Right cardiac atrium (tissue), 5 donors: Measurements from ENCODE around the gene CRB2. TPM values are rescaled to one million over a fixed set of nuclear protein-coding genes. Genes with fewer than 3 reads are reported as not detected.

Experiments used
- ATAC-seq, 2 donors: fragments of 200-7000 bp; cut with Tn5 transposase; one replicate each; pipeline versions ENCODE4 v1.8.0 to v1.9.1; 2020; ENCODE audit warnings: moderate library complexity in 2 of 2, mild to moderate bottlenecking in 1 of 2
- DNase-seq, 3 donors: peaks; one replicate each; pipeline ENCODE4 v3.0.0-alpha.2; 2020
- H3K27ac ChIP-seq: one replicate; pipeline ENCODE4 v1.5.1; 2013; ENCODE audit warnings: mild to moderate bottlenecking, low read length, control low read depth, moderate library complexity
- H3K27me3 ChIP-seq: one replicate; pipeline ENCODE4 v1.6.1; 2013; ENCODE audit not compliant: control insufficient read depth, insufficient read depth
- H3K4me1 ChIP-seq: one replicate; pipeline ENCODE4 v1.6.1; 2013; ENCODE audit warnings: low read length; ENCODE audit not compliant: control insufficient read depth, insufficient read depth
- H3K4me3 ChIP-seq: one replicate; pipeline ENCODE4 v1.5.1; 2013; ENCODE audit warnings: low read length, control low read depth
- H3K9me3 ChIP-seq: one replicate; pipeline ENCODE4 v1.6.1; 2013; ENCODE audit warnings: low read length; ENCODE audit not compliant: control insufficient read depth
- WGBS: extraction: QIAGEN DNeasy Blood & Tissue Kit; methylation state at CpG from one replicate; pipeline ENCODE4 v1.1.7; 2013; 5-methylcytosine and 5-hydroxymethylcytosine counted together
- intact Hi-C, 4 donors: fragments of 100-400 bp; cut with DNase I; formaldehyde crosslinking; loops; one replicate each; pipeline versions ENCODE4 v1.11.0 to v1.14.0; 2022 to 2023
- polyA plus RNA-seq: library from polyadenylated mRNA; stranded (reverse); fragments of 200-250 nt; gene quantifications from one replicate; pipeline ENCODE4 v1.2.3, GENCODE V29; 2013
- total RNA-seq, 4 donors: library from RNA; stranded (reverse); fragmentation: NEBNext Ultra II Directional; extraction: Animal tissue kit (Norgen Biotek cat#: 25700); gene quantifications; one replicate each; pipeline ENCODE4 v1.2.1, GENCODE V29; 2021
- donor health status: healthy with polysubstance abuse.
- donor health status: DM: no; HTN: yes; CAD: no.
- donor health status: DM: no; HTN: no; CAD: no.
- donor health status: DM: no; HTN: yes; CAD: no; lungs with severe emphysema.
- donor health status: DM: yes; HTN: yes; CAD: no.

CRB2 gene
- total and polyA plus RNA-seq, 5 donors: 0.02 to 0.26 (median 0.16) TPM; not detected in 1

DNA sequence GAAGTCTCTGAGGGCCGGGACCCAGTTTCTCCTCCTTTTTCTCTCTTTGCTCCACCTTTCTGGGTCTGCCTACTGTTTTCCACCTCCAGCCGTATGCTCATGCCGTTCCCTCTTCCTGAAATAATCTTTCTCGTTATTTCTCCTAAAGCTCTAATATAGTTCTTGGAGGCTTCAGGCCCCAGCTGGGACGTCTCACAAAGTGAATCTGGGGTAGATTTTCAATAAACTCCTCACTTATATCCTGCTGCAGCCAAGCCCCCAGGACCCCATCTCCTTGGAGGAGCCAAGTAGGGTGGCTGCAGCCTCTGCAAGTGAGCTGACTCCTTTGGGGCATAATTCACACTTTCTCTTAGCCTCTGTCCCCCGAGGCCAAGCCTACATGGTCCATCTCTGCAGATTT lies 14.2 kb upstream of the CRB2 start:
- Histone ChIP-seq H3K4me3 (no peak overlapping the region), H3K4me1 (peaks cover 4% of the 10 kb centered on the region), H3K9me3 (no peaks in the 10 kb centered on the region), H3K27ac (no peak overlapping the region), H3K27me3 (no peaks in the 10 kb centered on the region)
- no peak for ATAC-seq
- no peak for DNase-seq
- 76% methylated on average over 6 of the region's 6 CpGs for WGBS
- intact Hi-C loops: loop anchor here in 1 of 4 donors (5.0 kb wide), 1 partner anchor 75 kb away; the partner anchor contains the start of gene STRBP

DNA sequence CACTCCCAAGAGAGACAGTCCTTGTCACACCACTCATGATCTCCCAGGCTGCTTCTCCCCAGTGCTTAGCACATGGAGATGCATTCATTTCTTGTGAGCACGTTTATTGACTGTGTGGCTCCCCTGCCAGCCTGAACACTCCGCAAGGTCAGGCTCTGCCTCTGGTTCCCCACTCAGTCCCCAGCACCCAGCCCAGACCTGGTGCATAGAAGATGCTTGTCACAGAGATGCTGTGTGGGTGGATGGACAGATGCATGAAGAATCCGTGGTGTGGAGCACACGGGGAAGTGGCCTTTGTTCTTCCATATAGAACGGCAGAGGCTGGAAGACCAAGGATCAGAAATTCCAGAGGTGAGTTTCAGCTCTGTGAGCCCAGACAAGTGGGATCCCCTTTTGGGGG lies 13.8 kb upstream of the CRB2 start:
- H3K4me3 ChIP-seq: no peak overlapping the region
- H3K27me3 ChIP-seq: no peaks in the 10 kb centered on the region
- ATAC-seq (no peak), DNase-seq (no peak)
- 80% methylated on average over 5 of the region's 5 CpGs for WGBS
- H3K9me3 ChIP-seq: no peaks in the 10 kb centered on the region
- no peak overlapping the region for H3K27ac ChIP-seq
- intact Hi-C loops: loop anchor here in 1 of 4 donors (5.0 kb wide), 1 partner anchor 75 kb away; the partner anchor contains the start of gene STRBP
- H3K4me1 ChIP-seq: peaks cover 4% of the 10 kb centered on the region

DNA sequence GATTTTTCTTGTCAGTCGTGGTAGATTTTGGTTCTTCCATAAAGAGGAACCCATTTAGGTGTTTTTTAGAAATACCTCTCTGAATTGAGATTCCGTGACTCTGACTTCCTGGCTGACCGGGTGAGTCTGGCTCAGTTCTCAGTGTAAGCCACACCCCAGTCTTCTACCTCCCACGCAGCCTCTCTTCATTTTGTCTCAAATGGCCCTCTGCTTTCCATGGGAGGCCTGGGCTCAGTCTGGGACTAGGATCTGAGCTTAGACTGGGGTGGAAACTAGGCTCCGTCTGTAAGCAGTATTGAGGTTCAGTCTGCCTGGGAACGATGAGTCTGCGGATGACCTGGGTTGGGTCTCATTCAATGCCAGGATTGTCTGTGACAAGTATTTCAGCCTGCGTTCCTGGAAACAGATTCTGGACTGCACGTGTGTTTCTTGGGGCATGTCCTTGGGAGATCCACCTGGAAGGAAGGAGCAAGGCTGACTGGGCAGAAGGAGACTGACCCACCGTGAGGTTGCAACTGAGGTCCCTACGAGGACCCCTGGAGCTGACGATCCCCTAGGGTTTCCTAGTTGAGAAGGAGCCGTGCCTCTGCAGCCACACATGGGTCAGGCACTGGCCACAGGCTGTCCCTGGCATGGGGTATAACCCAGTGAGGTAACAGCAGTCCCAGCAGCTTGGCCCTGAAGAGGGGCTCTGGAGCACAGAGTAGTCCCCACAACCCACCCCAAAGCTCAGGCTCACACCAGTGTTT lies 12.4 kb upstream of the CRB2 start:
- intact Hi-C loops: loop anchor here in 1 of 4 donors (5.0 kb wide), 1 partner anchor 76 kb away; the partner anchor contains the start of gene STRBP
- H3K27me3 ChIP-seq: no peaks in the 10 kb centered on the region
- H3K27ac ChIP-seq: no peak overlapping the region
- H3K4me3 ChIP-seq: no peak overlapping the region
- H3K9me3 ChIP-seq: no peaks in the 10 kb centered on the region
- WGBS: 48% methylated on average over 13 of the region's 13 CpGs
- no peak for DNase-seq
- peaks cover 4% of the 10 kb centered on the region for H3K4me1 ChIP-seq
- ATAC-seq: no peak

DNA sequence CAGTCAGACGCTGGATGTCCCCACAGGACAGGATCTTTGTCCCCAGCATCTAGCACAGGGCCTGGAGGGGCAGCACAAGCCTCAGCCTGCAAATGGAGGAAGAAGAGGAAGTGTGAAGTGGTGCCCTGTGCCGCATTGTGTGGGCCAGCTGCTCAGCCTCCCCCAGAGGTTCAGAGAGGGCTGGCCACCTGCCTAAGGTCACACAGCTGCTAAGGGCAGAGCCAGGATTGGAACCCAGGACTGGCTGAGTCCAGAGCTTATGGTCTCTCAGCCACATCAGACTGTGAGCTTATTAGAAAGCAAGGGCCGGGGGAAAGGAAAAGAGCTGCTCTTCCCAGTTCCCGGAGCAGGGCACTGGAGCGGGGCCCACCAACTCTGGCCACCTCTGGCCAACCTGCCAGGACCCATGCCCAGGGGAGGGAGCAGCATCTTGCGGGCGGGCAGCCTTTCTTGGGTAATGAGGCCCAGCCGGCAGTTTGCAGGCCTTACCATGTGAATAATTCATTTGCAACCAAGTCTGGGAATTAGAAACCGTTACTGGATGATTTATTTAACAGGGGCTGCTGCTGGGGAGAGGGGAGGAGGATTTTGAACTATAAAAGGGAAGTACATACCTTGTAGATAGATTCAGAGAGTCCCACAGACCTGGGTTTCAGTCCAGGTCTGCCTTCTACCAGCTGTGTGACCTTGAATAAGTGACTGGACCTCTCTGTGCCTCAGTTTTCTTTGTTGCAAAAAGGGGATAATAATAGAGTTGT lies 11.6 kb upstream of the CRB2 start:
- Histone ChIP-seq H3K27me3 (no peaks in the 10 kb centered on the region), H3K4me1 (peaks cover 4% of the 10 kb centered on the region), H3K27ac (no peak overlapping the region), H3K4me3 (no peak overlapping the region), H3K9me3 (no peaks in the 10 kb centered on the region)
- ATAC-seq (no peak), DNase-seq (no peak)
- WGBS: 96% methylated on average over 9 of the region's 9 CpGs
- intact Hi-C loops: loop anchor here in 1 of 4 donors (5.0 kb wide), 1 partner anchor 77 kb away; the partner anchor contains the start of gene STRBP

- ATAC-seq (no peak), DNase-seq (no peak)
- Histone ChIP-seq H3K4me3 (no peak overlapping the region), H3K27me3 (no peaks in the 10 kb centered on the region), H3K4me1 (no peaks in the 10 kb centered on the region), H3K9me3 (no peaks in the 10 kb centered on the region), H3K27ac (no peak overlapping the region)
- intact Hi-C loops: loop anchor here in 3 of 4 donors (5.0 kb wide), 2 partner anchors 238 to 263 kb away; no protein-coding TSS in a partner anchor
- WGBS: 56% methylated on average over 6 of the region's 6 CpGs
These were observed 10.4 kb upstream of the CRB2 start for GRCh38 chr9:123345567-123345955.

DNA sequence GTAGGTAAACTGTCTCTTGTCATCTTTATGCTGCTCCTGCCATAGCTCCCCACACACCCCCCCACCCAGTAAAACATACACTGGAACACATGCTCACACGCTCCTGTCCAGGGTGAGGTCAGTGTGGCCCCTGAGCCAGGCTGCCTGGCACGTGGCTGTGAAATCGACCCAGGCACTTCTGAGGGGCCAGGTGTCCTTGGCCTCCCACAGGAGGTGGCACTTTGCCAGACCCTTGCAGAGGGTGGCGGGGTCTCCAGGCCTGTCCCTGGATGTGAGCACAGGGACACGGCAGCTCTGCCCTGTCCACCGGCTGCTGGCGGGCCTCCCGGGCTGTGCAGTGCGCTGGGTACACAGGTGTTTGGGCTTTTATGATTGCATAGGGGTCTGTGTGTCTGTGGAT lies 10.0 kb upstream of the CRB2 start:
- no peak for ATAC-seq
- H3K27me3 ChIP-seq: no peaks in the 10 kb centered on the region
- no peak overlapping the region for H3K27ac ChIP-seq
- no peak overlapping the region for H3K4me3 ChIP-seq
- no peak for DNase-seq
- no peaks in the 10 kb centered on the region for H3K9me3 ChIP-seq
- intact Hi-C loops: loop anchor here in 3 of 4 donors (5.0 kb wide), 2 partner anchors 239 to 264 kb away; no protein-coding TSS in a partner anchor
- 82% methylated on average over 9 of the region's 9 CpGs for WGBS
- no peaks in the 10 kb centered on the region for H3K4me1 ChIP-seq

DNA sequence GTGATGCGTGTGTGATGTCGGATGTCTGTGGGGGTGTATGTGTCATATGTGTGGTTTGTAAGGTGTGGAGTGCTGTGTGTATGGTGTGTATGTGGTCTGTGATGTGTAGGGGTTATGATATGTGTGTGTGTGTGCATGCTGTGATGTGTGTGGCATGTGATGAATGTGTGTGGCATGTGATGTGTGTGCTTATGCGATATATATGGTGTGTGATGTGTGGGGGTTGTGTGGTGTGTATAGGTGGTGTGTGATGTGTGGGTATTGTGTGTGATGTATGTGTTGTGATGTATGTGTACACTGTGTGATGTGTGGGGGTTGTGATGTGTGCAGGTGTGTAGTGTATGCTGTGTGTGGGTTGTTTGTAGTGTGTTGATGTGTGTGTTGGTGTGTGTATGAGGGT lies 9.2 kb upstream of the CRB2 start:
- Histone ChIP-seq H3K9me3 (no peaks in the 10 kb centered on the region), H3K4me1 (no peaks in the 10 kb centered on the region), H3K27ac (no peak overlapping the region), H3K4me3 (no peak overlapping the region), H3K27me3 (no peaks in the 10 kb centered on the region)
- intact Hi-C loops: loop anchor here in 3 of 4 donors (5.0 kb wide), 2 partner anchors 240 to 265 kb away; no protein-coding TSS in a partner anchor
- DNase-seq (no peak), ATAC-seq (no peak)
- over 99% methylated on average over 3 of the region's 3 CpGs for WGBS

DNA sequence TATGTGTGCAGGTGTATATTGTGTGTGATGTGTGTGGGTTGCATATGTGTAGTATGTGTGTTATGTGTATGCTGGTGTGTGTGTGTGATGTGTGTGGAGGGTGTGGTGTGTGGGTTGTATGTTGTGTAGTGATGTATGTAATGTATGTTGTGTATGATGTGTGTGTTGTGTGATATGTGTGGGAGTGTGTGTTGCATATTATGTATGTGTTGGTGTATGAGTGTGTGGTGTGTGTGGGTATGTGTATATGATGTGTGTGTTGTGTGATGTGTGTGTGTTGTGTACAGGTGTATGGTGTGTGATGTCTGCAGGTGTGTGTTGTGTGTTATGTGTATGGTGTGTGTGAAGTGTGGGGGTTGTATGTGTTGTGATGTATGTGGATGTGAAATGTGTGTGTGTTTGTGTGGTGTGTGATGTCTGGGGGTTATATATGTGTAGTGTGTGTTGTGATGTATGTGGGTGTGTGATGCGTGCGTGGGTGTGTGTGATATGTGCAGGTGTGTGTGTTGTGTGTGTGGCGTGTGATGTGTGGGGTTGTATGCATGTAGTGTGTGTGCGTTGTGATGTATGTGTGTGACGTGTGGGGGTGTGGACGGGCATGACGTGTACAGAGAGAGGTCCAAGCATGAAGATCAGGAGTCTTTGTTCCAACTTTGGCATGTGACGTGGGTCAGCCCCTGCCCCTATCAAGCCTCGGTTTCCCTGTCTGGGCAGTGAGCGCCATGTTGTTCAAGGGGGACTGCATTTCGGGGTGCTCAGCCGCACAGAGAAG lies 8.5 kb upstream of the CRB2 start:
- H3K4me1 ChIP-seq: no peaks in the 10 kb centered on the region
- H3K9me3 ChIP-seq: no peaks in the 10 kb centered on the region
- no peaks in the 10 kb centered on the region for H3K27me3 ChIP-seq
- intact Hi-C loops: loop anchor here in 3 of 4 donors (2.0 to 5.0 kb wide), 3 partner anchors 240 to 267 kb away; no protein-coding TSS in a partner anchor
- ATAC-seq (no peak), DNase-seq (no peak)
- WGBS: 75% methylated on average over 12 of the region's 12 CpGs
- no peak overlapping the region for H3K27ac ChIP-seq
- no peak overlapping the region for H3K4me3 ChIP-seq

DNA sequence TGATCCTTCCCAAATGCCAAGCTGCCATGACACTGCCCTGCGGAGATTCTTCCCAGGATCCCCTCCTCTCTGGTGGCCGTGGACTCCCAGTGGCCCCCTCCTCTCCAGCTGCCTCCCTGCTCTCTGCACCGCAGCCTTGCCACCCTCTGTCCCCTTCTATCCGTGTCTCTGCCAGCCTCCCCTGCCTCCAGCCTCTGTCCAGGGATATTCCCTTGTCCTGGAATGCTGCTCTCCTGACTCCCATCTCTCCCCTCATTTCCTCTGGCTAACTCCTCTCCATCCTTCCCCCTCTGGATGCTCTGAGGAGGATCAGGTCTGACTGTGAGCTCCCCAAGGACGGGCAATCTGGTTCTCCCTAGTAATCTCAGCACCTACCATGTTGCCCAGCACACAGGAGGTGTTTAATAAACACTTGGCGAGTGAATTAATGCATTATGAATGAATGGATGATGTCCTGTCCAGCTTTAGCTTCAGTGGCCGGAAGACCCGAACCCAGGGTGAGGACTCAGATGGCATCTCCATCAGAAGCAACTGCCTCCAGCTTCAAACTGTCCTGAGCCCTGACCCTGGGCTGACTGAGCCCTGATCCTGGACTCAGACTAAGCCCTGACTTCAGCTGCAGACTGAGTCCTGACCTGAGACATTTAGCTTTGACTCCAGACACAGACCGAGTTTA lies 7.5 kb upstream of the CRB2 start:
- ATAC-seq (no peak), DNase-seq (no peak)
- no peaks in the 10 kb centered on the region for H3K27me3 ChIP-seq
- no peak overlapping the region for H3K27ac ChIP-seq
- H3K4me3 ChIP-seq: no peak overlapping the region
- intact Hi-C loops: loop anchor here in 3 of 4 donors (2.0 to 5.0 kb wide), 3 partner anchors 241 to 268 kb away; no protein-coding TSS in a partner anchor
- no peaks in the 10 kb centered on the region for H3K4me1 ChIP-seq
- H3K9me3 ChIP-seq: no peaks in the 10 kb centered on the region
- WGBS: 65% methylated on average over 9 of the region's 9 CpGs

DNA sequence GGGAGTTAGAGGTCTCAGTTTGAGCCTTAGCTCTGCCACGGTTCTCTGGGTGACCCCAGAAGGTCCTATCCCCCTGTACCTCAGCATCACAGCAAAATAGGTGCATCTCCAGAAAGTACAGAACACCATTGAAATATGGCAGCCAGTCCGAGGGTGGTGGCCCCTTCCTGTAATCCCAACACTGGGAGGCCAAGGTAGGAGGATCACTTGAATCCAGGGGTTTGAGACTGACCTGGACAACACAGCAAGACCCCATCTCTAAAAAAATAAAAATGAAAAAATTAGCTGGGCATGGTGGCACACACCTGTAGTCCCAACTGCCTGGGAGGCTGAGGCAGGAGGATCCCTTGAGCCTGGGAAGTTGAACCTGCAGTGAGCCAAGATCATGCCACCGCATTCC lies 7.0 kb upstream of the CRB2 start:
- ATAC-seq (no peak), DNase-seq (no peak)
- H3K27me3 ChIP-seq: no peaks in the 10 kb centered on the region
- intact Hi-C loops: loop anchor here in 3 of 4 donors (2.0 to 5.0 kb wide), 3 partner anchors 242 to 268 kb away; no protein-coding TSS in a partner anchor
- H3K4me1 ChIP-seq: no peaks in the 10 kb centered on the region
- 60% methylated on average over 3 of the region's 3 CpGs for WGBS
- H3K9me3 ChIP-seq: no peaks in the 10 kb centered on the region
- no peak overlapping the region for H3K4me3 ChIP-seq
- no peak overlapping the region for H3K27ac ChIP-seq
